IPS-NIHi11 (cell line): ENCODE results near the gene MEGF8.

Experiments
- DNase-seq: peaks from one replicate; pipeline ENCODE4 v3.0.0; 2012; ENCODE audit warnings: mixed read lengths, low spot score

The MEGF8 gene

DNA sequence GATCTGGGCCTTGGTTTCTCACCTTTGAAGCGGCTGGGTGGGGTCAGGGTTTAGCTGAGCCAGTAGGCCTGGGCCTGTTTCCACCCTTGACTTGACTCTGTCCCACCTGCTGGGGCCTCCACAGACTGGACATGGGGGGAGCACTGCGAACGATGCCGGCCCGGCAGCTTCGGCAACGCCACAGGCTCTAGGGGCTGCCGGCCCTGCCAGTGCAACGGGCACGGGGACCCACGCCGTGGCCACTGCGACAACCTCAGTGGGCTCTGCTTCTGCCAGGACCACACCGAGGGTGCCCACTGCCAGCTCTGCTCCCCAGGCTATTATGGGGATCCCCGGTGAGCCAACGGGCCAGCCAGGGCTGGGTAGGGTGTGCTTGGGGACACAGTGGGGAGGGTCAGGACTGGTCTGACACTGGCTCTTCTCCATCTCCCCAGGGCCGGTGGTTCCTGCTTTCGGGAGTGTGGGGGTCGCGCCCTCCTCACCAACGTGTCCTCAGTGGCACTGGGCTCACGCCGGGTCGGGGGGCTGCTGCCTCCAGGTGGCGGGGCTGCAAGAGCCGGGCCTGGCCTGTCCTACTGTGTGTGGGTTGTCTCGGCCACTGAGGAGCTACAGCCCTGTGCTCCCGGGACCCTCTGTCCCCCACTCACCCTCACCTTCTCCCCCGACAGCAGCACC, 28.0 kb downstream of the MEGF8 start:
- DNase-seq: no peak

DNA sequence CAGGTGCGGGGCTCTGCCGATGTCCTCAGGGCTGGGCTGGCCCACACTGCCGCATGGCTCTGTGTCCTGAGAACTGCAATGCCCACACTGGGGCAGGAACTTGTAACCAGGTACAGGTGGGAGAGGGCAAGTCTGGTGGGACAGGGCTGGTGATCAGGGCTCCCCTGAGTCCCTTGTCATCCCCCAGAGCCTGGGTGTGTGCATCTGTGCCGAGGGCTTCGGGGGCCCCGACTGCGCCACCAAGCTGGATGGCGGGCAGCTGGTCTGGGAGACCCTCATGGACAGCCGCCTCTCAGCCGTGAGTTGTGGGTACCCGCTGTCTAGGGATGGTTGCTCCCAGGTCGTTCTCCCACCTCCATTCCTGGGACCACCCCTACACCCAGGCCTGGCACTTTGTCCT, 30.5 kb downstream of the MEGF8 start:
- DNase-seq: no peak

DNA sequence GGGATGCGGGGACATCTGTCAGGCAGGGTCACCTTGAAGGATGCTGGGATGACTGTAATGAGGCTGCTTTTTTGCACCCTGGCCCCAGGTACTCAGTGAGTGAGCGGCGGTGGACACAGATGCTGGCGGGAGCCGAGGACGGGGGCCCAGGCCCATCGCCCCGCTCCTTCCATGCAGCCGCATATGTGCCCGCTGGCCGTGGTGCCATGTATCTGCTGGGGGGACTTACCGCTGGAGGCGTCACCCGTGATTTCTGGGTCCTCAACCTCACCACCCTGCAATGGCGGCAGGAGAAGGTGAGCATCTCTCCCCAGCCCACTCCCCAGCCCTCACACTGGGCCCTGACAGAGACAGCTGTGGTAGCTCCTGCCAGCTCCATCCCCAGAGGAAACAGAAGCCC, 31.3 kb downstream of the MEGF8 start:
- no peak for DNase-seq

DNA sequence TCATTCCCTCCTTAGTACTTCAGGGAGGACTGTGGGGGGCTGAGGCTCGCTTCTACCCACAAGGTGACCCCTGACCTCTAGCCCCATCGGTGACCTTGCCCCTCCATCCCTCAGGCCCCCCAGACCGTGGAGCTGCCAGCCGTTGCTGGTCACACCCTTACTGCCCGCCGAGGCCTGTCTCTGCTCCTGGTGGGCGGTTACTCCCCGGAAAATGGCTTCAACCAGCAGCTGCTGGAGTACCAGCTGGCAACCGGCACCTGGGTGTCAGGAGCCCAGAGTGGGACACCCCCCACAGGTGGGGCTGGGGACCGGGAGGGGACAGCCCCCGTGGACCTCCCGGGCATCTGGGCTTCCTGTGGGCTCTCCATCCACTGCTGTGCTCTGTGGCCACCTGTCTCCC, 31.9 kb downstream of the MEGF8 start:
- DNase-seq: no peak

GRCh38 chr19:42360787-42361544, 35.5 kb downstream of the MEGF8 start:
- DNase-seq: peak; percentile 87

GRCh38 chr19:42361545-42361910, 36.1 kb downstream of the MEGF8 start:
- DNase-seq: no peak

GRCh38 chr19:42362342-42362741, 36.9 kb downstream of the MEGF8 start:
- no peak for DNase-seq

GRCh38 chr19:42362891-42363440, 37.5 kb downstream of the MEGF8 start:
- DNase-seq: no peak

DNA sequence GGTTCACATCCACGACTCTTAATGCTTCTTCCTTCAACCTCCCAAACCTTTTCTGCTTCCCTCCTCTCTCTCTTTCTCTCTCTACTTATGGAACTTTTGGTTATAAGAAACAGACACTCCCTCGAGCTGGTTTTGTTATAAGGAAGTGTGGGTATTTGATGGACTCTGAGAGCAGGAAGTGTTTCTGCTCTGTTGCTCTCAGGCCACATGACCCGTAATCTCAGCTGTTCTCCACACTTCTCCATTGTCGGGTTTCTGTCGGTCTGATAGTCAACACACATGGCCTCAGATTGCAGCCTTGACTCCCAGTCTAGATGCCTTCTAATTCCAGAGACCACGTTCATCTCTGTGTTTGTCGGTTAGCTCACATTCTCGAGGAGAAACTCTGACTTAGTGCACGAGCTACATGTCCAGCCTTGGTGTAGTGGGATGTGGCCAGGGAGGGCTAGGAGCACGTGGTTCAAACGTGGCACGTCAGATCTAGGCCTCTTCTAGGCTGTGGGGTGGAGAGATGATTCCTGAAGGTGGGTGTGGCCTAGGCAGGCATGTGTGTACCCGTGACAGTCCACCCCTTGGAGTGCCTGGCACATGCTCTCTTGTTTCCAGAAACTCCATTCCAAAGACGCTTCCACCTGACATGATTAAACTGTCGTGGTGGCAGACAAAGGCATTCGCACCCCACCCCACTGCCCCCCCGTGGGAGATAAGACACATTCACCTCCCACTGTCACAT, 38.3 kb downstream of the MEGF8 start:
- no peak for DNase-seq

GRCh38 chr19:42366673-42367072, 41.2 kb downstream of the MEGF8 start:
- no peak for DNase-seq

DNA sequence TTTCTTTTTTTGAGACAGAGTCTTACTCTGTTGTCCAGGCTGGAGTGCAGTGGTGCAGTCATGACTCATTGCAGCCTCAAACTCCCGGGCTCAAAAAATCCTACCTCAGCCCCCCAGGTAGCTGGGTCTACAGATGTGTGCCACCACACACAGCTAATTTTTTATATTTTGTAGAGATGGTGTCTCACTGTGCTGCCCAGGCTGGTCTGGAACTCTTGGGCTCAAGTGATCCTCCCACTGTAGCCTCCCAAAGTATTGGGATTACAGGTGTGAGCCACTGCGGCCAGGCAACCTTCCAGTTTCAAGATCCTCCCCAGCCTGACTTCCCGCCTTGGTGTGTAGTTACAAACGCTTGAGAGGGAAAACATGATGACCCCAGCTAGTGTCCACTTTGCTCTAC, 42.5 kb downstream of the MEGF8 start:
- DNase-seq: no peak

DNA sequence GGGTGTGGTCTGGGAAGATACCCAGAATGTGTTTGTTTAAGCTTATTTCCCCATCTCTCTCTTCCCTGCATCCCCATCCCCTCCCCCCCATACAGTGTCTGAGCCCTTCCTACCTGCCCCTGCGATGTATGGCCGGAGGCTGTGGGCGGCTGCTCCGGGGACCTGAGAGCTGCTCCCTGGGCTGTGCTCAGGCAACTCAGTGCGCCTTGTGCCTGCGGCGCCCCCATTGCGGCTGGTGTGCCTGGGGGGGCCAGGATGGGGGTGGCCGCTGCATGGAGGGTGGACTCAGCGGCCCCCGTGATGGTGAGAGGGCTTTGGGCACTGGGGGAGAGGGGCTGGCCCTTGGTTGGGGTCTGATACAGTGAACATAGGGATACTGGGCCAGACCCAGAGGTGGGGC, 42.9 kb downstream of the MEGF8 start:
- no peak for DNase-seq

- DNase-seq: no peak
These were observed 43.3 kb downstream of the MEGF8 start for GRCh38 chr19:42368765-42369164.

GRCh38 chr19:42369433-42370067, 44.1 kb downstream of the MEGF8 start:
- no peak for DNase-seq

DNA sequence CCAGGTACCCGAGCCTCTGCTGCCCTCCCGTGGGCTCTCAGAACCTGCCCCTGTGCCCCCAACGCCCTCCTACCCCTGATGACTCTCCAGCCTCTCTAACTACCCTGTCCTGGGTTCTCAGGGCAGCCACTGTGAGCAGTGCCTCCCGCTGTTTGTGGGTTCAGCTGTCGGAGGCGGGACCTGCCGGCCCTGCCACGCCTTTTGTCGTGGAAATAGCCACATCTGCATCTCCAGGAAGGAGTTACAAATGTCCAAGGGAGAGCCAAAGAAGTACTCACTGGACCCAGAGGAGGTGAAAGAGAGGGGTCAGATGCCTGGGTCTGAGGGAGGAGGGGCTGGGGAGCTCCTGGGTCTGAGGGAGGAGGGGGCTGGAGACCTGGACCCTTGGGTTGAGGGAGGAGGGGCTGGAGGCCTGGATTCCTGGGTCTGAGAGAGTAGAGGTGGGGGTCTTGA, 44.7 kb downstream of the MEGF8 start:
- peak; percentile 81 for DNase-seq

DNA sequence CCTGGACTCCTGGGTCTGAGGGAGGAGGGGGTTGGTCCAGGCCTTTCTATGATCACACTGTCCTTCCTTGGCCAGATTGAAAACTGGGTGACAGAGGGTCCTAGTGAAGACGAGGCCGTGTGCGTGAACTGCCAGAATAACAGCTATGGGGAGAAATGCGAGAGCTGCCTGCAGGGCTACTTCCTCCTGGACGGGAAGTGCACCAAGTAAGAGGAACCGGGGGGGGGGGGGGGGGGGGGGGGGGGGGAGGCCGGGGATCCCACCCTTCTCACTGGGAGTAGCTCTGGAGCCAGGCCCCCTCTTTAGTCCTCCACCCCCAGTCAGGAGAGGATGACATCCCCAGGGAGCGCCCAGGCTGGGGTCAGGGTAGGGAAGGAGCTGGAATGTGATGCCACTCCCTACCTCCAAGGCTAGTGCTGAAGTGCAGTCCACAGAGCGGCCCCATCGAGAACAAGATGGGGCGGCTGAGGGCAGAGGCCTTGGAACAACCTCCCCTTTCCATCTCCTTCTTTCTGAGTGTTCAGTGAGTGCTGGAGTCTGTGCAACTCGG, 45.3 kb downstream of the MEGF8 start:
- DNase-seq: no peak

- DNase-seq: no peak
These were observed 49.5 kb downstream of the MEGF8 start for GRCh38 chr19:42374826-42375376.

GRCh38 chr19:42375415-42376176, 50.2 kb downstream of the MEGF8 start:
- no peak for DNase-seq

DNA sequence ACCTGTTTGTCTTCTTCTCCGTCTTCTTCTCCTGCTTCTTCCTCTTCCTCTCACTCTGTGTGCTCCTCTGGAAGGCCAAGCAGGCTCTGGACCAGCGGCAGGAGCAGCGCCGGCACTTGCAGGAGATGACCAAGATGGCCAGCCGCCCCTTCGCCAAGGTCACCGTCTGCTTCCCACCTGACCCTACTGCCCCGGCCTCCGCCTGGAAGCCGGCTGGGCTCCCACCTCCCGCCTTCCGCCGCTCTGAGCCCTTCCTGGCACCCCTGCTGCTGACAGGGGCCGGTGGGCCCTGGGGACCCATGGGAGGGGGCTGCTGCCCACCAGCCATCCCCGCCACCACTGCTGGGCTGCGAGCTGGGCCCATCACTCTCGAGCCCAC, 50.7 kb downstream of the MEGF8 start:
- no peak for DNase-seq

GRCh38 chr19:42378225-42379215, 53.1 kb downstream of the MEGF8 start:
- DNase-seq: no peak
